Measurements from ENCODE around the gene OR1S2.

- TF ChIP-seq CTCF (IDR thresholded peaks at IDR 0.05) = no peak
- TF ChIP-seq POLR2A (IDR thresholded peaks at IDR 0.05) = no peak
- TF ChIP-seq EP300 (IDR thresholded peaks at IDR 0.05) = no peak
Measured at GRCh38 chr11:58165504-58166106, 38.3 kb downstream of the OR1S2 start.

All from tibial nerve (tissue), 4 donors.